ENCODE data around the gene FRA10AC1.

The FRA10AC1 gene

DNA sequence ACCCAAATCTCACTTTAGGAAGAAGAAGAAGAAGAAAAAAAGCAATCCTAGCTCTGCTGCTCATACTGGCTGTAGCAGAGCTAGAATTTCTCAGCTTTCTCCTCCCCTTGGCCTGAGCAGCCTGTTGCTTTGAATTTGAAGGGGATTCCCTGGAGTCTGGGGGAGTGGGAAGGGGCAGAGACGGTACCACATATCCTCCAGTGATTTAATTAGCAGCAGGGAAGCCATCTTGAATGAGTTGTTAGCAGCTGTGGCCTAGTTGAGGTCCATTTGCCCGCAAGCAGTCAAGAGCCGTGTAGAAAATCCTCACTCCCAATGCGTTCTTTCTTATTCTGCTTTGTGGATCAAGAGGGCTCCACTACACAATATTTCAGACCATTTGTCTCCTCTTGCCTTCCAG is 73.5 kb downstream of the FRA10AC1 start:
- DNase-seq: no peak

- DNase-seq: no peak
Observed at GRCh38 chr10:93622942-93623341, 79.5 kb downstream of the FRA10AC1 start.

GRCh38 chr10:93620925-93621324 is 81.5 kb downstream of the FRA10AC1 start:
- no peak for DNase-seq

All from activated CD4-positive, alpha-beta T cell treated with anti-CD3 and anti-CD28 coated beads for 48 hours (primary cell).